Measurements from ENCODE around the gene SLC26A11.

The SLC26A11 gene

DNA sequence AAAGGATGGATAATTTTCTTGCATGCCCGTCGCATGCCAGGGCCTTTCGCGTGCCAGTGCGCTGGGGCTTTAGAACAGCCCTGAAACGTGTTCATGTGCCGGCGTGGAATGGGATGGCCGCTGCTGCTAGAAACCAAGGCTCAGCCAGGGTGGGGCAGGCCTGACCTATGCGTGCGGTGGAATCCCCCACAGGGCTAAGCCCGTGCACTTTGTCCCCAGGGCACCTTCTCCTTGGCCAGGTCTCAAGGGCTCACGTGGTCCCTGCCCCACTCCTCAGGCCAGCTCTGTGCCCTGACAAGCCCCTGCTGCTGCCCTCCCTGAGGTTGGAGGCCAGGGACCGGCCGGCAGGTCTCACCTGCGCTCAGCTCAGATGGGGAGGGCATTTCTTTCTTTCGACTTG is 27.3 kb downstream of the SLC26A11 start:
- H3K4me3 ChIP-seq (ENCODE audit: low read length), result no peak overlapping the region
- no peak for DNase-seq (ENCODE audit: low read depth)
- TF ChIP-seq, protein P1, sequence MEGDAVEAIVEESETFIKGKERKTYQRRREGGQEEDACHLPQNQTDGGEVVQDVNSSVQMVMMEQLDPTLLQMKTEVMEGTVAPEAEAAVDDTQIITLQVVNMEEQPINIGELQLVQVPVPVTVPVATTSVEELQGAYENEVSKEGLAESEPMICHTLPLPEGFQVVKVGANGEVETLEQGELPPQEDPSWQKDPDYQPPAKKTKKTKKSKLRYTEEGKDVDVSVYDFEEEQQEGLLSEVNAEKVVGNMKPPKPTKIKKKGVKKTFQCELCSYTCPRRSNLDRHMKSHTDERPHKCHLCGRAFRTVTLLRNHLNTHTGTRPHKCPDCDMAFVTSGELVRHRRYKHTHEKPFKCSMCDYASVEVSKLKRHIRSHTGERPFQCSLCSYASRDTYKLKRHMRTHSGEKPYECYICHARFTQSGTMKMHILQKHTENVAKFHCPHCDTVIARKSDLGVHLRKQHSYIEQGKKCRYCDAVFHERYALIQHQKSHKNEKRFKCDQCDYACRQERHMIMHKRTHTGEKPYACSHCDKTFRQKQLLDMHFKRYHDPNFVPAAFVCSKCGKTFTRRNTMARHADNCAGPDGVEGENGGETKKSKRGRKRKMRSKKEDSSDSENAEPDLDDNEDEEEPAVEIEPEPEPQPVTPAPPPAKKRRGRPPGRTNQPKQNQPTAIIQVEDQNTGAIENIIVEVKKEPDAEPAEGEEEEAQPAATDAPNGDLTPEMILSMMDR (conservative IDR thresholded peaks at IDR 0.05; ENCODE audit: low read depth, low read length), result no peak

DNA sequence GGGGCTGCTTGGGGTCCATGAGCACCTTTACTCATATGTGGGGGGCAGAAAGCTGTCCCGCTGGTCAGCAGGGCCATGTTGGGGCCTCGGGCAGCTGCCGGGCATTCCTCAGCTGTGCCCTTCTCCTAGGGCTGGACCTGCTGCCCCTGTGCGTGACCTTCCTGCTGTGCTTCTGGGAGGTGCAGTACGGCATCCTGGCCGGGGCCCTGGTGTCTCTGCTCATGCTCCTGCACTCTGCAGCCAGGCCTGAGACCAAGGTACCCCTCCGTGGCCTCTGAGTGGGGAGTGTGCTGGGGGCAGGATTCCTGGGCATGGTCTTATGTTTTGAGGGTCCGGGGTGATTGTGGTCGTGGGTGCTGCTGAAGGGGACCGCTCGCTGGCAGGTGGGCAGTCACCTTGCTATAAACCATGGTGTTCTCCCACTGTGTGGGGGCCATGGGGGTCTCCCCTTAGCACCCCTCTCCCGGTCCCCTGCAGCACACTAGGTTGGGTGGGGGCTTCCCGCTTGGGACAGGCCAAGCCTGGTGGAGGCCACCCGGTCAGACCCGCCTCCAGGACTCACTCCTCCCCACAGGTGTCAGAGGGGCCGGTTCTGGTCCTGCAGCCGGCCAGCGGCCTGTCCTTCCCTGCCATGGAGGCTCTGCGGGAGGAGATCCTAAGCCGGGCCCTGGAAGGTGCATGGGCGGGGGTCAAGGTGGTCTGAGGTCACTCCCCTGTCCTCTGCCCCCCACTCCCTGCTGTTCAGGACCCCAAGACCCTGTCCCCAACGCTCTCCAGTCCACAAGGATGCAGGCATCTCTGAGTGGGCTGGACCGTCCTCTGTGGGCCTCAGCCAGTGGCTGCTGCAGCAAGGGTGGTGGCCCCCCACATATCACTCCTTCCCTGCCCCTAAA is 28.0 kb downstream of the SLC26A11 start:
- TF ChIP-seq, protein P1 (conservative IDR thresholded peaks at IDR 0.05; ENCODE audit: low read depth, low read length), result no peak
- no peak for DNase-seq (ENCODE audit: low read depth)
- no peak overlapping the region for H3K4me3 ChIP-seq (ENCODE audit: low read length)

DNA sequence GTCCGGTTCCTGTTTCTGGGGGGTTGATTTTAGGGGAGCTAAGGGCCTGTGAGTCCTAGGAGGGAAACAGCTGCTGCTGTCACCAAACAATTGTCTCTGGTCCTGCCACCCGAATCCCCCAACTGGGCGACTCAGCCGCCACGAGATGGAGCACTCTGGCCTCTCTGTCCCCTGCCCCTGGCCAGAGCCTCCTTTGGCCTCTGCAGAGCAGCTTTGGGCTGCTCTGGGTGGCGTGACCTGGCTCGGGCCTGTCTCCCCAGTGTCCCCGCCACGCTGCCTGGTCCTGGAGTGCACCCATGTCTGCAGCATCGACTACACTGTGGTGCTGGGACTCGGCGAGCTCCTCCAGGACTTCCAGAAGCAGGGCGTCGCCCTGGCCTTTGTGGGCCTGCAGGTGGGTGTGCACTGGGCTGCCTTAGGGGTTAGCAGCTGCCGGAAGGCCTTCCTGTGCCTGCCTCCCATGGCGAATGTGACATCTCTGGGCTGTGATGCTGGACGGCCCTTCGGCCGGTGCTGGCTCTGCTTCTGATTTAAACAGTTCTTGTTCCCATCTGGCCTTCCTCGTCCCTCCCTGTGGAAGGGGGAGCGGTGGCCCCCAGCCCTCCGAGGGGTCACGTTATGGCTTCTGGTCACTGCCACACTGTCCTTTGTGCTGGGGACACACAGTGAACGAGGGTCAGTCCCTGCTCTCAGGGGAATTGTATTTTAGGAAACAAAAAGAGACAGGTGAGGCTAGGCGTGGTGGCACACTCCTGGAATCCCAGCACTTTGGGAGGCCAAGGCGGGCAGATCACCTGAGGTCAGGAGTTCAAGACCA is 28.9 kb downstream of the SLC26A11 start:
- TF ChIP-seq, protein P1 (conservative IDR thresholded peaks at IDR 0.05; ENCODE audit: low read depth, low read length), result no peak
- DNase-seq (ENCODE audit: low read depth), result no peak
- no peak overlapping the region for H3K4me3 ChIP-seq (ENCODE audit: low read length)

DNA sequence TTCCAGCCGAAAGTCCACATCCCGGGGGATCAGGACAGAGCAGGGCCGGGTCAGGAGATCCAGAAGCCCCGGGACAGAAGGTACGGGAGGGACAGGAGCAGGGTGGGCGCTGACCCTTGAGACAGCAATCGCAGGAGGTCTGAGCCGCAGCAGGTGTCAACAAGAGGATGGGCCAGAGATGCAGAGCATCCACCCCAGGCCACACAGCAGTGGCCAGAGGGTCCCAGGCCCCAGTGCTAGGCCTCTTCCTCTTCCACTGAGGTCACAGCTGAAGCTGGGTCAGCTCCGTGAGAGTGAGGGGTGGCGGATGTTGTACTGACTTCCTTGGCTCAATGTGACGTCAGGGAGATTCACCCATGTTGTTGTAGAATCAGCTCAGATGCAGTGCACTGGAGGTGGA is 31.7 kb downstream of the SLC26A11 start:
- TF ChIP-seq, protein P1 (conservative IDR thresholded peaks at IDR 0.05; ENCODE audit: low read depth, low read length), result no peak
- H3K4me3 ChIP-seq (ENCODE audit: low read length), result no peak overlapping the region
- DNase-seq (ENCODE audit: low read depth), result no peak

DNA sequence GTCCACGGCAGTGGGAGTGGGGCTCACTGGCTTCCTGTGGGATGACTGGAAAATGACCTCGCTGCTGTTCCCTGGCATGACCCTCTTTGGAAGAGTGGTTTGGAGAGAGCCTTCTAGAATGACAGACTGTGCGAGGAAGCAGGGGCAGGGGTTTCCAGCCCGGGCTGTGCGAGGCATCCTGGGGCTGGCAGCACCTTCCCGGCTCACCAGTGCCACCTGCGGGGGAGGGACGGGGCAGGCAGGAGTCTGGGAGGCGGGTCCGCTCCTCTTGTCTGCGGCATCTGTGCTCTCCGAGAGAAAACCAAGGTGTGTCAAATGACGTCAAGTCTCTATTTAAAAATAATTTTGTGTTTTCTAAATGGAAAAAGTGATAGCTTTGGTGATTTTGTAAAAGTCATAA is 32.6 kb downstream of the SLC26A11 start:
- H3K4me3 ChIP-seq (ENCODE audit: low read length), result no peak overlapping the region
- DNase-seq (ENCODE audit: low read depth), result no peak
- TF ChIP-seq, protein P1 (conservative IDR thresholded peaks at IDR 0.05; ENCODE audit: low read depth, low read length), result peak; percentile 61

DNA sequence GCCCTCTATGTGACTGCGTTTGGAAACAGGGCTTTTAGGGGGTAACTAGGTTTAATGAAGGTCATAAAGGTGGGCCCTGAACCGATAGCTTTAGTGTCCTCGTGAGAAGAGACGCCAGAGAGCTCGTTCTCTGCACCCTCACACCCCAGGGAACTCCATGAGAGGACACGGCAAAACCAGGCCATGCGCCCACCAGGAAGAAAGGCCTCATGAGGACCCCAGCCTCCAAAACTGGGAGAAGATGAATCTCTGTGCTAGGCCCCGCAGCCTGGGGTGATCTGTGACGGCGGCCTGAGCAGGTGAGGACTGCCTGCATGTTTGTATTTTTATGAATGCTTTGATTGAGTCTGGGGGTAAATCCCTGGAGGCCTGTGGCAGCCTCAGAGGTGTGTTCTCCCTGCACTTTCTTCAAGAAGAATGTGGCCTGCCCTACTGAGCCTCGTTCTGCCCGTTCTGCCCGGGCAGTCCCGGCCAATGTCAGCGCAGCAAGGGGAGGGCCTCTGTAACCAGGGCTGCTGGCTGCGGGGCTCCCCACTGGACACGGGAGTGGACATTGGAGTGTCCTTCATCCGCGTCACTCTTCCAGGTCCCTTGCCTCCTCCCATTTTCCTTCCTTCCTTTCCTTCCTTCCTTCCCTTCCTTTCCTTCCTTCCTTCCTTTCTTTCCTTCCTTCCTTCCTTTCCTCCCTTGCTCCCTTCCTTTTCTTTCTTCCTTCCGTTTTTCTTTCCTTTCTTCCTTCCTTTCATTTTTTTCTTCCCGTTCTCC is 33.6 kb downstream of the SLC26A11 start:
- TF ChIP-seq, protein P1 (conservative IDR thresholded peaks at IDR 0.05; ENCODE audit: low read depth, low read length), result no peak
- H3K4me3 ChIP-seq (ENCODE audit: low read length), result no peak overlapping the region
- DNase-seq (ENCODE audit: low read depth), result no peak

Measured in retinal pigment epithelial cell (primary cell).